COLO668 (cell line): ENCODE measurements around the gene NBEA.

ENCODE experiments used
- DNase-seq: peaks from one replicate; lab custom pipeline; 2025; ENCODE audit not compliant: unreplicated experiment; lab: John Stamatoyannopoulos, UW

NBEA gene

GRCh38 chr13:35471706-35472322 lies 529.7 kb downstream of the NBEA start:
- no peak for DNase-seq

GRCh38 chr13:35472323-35472881 lies 530.3 kb downstream of the NBEA start:
- DNase-seq: no peak

GRCh38 chr13:35473206-35473775 lies 531.2 kb downstream of the NBEA start:
- no peak for DNase-seq

GRCh38 chr13:35473802-35474201 lies 531.7 kb downstream of the NBEA start:
- no peak for DNase-seq

GRCh38 chr13:35474496-35475211 lies 532.6 kb downstream of the NBEA start:
- no peak for DNase-seq

GRCh38 chr13:35475212-35475959 lies 533.3 kb downstream of the NBEA start:
- DNase-seq: no peak

- DNase-seq: no peak
Observed at GRCh38 chr13:35475960-35476943, 534.2 kb downstream of the NBEA start, which contains the start of gene MAB21L1. Gene MAB21L1, minus strand, starts transcription at chr13:35476689. Its CDS starts 551 bp downstream, at chr13:35476138.

- DNase-seq: no peak
Observed at GRCh38 chr13:35477386-35477946, 535.4 kb downstream of the NBEA start.

- no peak for DNase-seq
Observed at GRCh38 chr13:35478271-35479037, 536.4 kb downstream of the NBEA start.

- DNase-seq: no peak
Observed at GRCh38 chr13:35479038-35479492, 537.0 kb downstream of the NBEA start.

- DNase-seq: no peak
Observed at GRCh38 chr13:35479706-35480105, 537.6 kb downstream of the NBEA start.

GRCh38 chr13:35480346-35480745 lies 538.3 kb downstream of the NBEA start:
- no peak for DNase-seq

GRCh38 chr13:35481777-35482176 lies 539.7 kb downstream of the NBEA start:
- DNase-seq: no peak

- DNase-seq: no peak
Observed at GRCh38 chr13:35482527-35482926, 540.5 kb downstream of the NBEA start.

GRCh38 chr13:35483761-35484160 lies 541.7 kb downstream of the NBEA start:
- no peak for DNase-seq

GRCh38 chr13:35484384-35484783 lies 542.3 kb downstream of the NBEA start:
- no peak for DNase-seq

GRCh38 chr13:35485424-35485823 lies 543.4 kb downstream of the NBEA start:
- DNase-seq: no peak

GRCh38 chr13:35489050-35489449 lies 547.0 kb downstream of the NBEA start:
- DNase-seq: no peak

GRCh38 chr13:35496006-35496405 lies 553.9 kb downstream of the NBEA start:
- no peak for DNase-seq
